HTERT RPE-1 (cell line): ENCODE measurements around the gene SNRK.

Experiments used
- in situ Hi-C: fragments of 300-500 bp; cut with MboI; formaldehyde crosslinking; loops from 4 replicates; pipeline ENCODE4 v1.14.3; 2020; ENCODE audit warnings: low sequenced_read_pairs

The SNRK gene

DNA sequence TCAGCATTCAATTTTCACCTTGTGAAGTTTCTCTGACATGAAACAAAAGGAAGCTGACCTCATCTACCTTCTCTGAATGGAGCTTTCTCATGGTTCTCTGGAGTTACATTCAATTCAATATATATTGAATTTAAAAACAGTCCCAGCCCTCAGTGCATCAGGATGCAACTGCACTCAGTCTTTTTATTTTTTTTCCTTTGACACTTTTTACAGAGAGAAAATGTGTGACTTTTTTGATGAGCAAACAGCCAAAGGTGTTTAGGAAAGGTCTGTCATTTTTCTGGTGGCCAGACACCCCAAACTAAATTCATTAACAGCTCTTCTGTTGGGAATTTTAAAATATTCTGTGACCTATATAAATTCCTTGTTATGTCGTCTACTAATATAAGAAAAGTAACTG is 19.3 kb upstream of the SNRK start:
- in situ Hi-C loops, result no loop called here

DNA sequence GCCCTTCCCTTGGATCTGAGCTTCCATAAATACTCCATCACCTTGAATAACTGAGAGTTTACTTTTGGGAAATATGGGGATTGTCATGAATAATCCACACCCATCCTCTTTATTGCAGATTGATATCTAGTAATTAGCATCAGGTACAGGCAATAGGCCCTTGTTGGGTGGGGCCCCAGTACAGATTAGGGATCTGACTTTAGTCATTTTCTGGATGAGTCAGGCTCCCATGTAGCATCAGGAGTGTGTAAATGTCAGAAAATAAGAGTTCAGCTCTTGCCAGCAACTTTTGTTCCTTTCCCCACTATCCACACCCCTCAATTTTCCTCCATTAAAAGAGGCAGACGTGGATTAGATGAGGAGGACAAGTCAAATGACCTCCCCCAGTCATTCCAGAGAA is 17.7 kb upstream of the SNRK start:
- in situ Hi-C loops, result no loop called here

- in situ Hi-C loops, result no loop called here
These were observed 16.3 kb upstream of the SNRK start for GRCh38 chr3:43270078-43270477.

DNA sequence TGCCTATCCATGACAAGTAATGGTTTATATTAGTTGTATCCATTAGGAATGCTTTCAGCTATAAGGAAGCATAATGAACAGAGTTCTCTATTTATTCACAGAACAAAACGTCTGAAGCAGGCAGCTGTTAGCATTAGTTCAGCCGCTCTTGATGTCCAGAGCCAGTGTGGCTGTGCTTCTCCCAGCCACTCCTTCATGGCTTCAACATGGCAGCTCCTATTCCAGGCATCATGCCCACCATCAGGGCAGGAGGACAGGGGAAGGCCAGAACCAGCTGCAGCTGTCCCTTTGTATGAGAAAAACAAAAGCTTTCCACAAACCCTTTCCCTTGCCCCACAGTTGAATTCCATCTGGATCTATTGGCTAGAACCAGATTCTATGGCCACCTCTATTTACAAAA is 12.9 kb upstream of the SNRK start:
- in situ Hi-C loops, result no loop called here

DNA sequence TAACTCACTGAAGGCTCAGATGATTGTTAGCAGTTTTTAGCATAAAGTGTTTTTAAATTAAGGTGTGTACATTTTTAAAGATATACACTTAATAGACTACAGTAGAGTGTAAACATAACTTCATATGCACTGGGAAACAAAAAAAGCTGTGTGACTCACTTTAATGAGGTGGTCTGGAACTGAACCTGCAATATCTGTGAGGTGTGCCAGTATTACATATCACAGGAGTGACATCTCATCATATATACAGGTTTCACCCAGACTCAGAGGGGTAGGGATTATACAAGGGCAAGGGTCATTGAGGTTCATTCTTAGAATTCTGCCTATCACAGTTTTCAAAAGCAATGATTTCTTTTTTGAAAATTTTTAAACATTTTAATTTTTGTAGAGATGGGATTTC is 7.3 kb upstream of the SNRK start:
- in situ Hi-C loops, result no loop called here

DNA sequence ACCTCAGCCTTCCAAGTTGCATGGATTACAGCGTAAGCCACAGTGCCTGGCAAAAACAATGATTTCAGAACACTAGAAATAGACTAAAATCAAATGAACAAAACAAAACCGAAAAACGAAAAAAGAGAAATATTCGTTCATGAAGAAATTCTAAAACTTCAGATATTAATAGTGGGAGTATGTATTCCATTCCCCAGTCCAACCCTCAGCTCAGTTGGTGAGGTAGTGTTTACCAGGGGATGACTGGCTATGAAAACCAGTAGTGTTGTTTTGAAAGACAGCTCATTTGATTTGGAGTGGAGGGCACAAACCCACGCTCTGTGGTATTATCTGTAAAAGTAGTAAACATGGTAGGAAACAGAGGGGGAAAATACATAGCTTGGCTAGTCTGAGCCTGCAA is 6.8 kb upstream of the SNRK start:
- in situ Hi-C loops, result no loop called here

GRCh38 chr3:43281020-43281419 is 5.3 kb upstream of the SNRK start:
- in situ Hi-C loops, result no loop called here

- in situ Hi-C loops, result no loop called here
These were observed 2.2 kb upstream of the SNRK start for GRCh38 chr3:43284171-43284570.

DNA sequence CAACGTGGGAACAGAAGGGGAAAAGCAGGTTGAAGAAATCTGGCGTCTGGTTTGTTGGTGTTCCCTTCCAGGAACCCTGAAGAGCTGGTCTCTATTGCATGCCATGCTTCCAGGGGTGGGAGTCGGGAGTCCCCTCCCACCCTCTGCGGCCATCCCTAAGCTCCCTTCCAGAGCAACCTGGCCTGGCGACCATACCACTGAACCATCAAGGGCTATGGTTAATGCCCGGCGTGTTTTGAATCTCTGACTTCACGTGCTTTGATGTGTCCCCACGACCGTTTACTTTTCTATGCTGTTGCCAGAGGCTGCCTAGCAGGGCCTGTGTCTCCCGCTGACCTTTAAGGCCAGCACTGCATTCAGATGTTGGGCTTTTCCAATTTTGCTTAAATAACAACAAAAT is 696 bp upstream of the SNRK start:
- in situ Hi-C loops, result no loop called here

GRCh38 chr3:43286841-43287499 is 630 bp downstream of the SNRK start:
- in situ Hi-C loops, result no loop called here

DNA sequence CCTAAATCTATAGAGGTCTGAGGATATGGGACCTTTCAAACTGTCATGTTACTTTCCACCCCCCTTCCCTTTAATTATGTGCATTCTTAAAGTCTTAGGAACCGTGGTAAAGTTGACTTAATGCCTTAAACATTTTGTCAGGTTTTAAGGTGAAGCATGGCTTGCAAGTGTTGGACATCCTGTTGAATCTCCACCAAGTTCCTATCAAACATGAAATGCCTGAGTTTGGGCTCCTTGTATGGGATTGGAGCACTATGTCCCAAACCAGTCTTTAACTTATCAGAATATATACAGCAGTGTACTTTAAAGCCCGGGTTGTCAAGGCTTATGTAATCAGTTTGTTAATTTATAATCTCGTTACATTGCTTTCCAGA is 1.1 kb downstream of the SNRK start:
- in situ Hi-C loops, result no loop called here

DNA sequence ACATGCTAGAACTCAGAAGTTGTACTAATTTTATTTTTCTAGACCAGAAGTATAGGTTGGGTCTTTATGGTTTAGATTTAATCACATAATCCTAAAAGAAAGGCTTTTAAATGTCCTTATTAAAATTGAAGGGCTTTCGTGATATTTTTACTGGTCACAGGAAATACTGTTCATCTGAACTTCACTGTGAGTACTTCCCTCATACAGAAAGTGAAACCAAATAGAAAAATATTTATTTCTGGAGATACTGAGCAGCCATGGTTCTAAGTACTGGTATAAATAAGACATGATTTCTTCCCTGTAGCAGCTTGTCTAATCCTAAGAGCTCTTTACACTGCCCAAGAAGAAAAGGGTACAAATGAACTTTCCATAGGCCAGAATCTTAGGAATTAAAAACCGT is 2.0 kb downstream of the SNRK start:
- in situ Hi-C loops, result no loop called here

DNA sequence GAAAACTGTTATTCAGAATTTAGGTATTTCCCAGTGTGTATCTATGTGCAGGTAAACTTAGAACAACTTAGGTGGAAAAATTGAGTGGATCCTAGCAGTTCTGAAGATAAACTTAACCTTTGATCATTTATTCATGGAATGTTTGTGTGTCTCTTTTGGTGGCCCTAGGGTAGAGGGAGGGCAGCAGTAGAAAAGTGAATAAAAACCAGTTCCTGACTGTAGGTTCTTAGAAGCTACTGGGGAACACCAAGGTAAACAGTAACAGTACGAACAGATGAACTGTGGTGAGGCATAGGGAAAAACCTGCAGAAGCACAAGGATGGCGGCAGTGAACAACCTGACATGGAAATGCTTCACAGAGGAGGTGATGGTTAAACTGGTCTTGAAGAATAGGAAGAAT is 2.5 kb downstream of the SNRK start:
- in situ Hi-C loops, result no loop called here

- in situ Hi-C loops, result no loop called here
These were observed 3.1 kb downstream of the SNRK start for GRCh38 chr3:43289401-43289800.

DNA sequence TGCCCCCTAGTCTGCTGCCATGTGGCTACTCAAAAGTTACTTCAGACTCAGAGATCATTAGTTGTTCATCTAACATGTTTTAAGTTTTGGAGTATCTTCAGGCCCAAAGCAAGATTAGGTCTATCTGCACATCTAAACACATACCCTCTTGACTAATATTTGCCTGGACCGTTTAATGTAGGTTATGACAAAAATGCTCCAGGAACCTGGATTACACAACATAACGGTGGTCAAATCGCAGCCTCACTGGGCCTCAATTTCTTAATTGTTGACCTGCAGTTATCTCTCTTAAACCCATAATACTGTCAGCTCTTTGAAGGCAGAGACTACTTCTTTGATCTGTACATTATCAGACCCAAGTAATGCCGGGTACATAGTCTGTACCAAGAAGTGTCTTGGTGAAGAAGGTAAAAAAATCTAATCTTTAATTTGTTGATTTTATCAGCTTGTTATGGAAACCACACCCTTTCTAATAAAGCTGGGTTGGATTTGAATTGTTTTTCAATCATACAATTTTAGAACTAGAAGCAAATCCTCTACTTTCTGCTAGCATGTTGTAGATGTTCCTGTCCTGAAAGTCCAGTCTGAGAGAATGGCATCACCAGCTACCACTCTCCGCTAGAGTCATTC is 3.6 kb downstream of the SNRK start:
- in situ Hi-C loops, result no loop called here

DNA sequence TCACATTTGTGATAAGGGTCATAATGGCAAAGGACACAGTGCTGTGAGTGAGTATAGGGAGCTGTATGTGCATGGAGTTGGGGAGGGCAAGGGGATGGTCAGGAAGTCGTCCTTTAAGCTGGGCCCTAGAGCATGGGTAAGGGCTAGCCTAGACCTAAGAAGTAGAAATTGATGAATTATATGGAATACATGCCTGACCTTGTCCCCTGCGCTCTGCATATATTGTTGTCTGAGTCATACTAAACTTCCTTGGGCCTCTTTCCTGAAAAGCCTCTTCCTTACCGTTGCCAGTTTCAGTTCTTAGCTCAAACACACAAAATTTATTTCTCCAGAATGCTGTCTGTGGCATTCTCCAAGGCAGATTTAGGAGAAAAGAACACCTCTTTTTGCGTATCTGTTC is 4.6 kb downstream of the SNRK start:
- in situ Hi-C loops, result no loop called here

DNA sequence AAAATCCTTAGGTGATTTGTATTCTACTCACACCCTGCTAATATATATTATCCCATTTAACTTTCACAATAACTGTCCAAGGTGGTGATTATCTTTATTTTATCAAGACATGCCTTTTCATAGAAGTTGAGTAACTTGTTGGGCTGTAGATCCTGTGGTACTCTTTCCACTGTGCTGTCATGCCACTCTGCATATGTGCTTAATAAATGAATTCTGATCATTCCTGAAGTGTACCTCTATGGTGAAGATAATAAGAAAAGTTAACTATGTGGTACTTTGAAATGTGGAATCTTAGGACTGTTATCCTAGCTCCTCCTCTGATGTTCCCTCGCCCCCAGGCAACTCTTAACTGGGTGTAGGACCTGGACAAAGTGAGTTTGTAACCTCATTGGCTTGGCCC is 5.2 kb downstream of the SNRK start:
- in situ Hi-C loops, result no loop called here

- in situ Hi-C loops, result no loop called here
These were observed 8.6 kb downstream of the SNRK start for GRCh38 chr3:43294975-43295374.

- in situ Hi-C loops, result no loop called here
These were observed 10.2 kb downstream of the SNRK start for GRCh38 chr3:43296565-43296964.

DNA sequence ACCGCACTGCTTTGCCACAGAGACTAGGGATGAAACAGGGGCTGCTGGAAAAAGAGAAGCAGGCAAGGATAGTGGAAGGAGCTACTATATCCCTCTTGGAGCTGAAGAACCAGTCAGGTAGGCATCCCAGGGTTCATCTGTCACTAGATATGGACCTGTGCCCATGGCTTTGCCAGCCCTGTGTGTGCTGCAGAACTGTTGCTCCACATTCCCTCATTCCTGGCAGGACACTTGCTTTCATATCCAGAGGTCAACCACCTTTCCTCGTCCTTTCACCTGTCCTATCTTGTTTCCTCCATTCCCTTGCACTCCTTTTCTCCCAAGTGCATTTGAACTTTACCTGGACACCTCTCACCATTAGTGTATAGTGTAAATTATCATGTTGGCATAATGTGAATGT is 12.0 kb downstream of the SNRK start:
- in situ Hi-C loops, result no loop called here

DNA sequence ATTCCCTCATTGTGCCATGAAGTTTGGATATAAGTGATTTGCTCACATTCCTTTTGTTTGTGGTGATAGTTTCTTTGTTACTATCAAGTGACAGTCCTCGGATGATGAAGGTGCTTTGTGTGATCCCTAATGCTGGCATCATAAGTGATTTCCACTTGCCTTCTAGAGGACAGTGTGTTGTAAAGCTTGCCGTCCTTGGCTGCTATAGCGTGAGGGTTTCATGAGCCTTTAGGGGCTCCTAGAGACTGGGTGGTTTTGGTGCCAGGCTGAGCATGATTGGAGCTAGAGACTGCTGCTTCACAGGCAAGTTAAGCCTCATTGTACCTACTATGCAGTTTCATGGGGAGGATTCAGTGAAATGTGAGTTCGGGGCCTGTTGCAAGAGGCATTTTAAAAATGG is 12.4 kb downstream of the SNRK start:
- in situ Hi-C loops, result no loop called here

DNA sequence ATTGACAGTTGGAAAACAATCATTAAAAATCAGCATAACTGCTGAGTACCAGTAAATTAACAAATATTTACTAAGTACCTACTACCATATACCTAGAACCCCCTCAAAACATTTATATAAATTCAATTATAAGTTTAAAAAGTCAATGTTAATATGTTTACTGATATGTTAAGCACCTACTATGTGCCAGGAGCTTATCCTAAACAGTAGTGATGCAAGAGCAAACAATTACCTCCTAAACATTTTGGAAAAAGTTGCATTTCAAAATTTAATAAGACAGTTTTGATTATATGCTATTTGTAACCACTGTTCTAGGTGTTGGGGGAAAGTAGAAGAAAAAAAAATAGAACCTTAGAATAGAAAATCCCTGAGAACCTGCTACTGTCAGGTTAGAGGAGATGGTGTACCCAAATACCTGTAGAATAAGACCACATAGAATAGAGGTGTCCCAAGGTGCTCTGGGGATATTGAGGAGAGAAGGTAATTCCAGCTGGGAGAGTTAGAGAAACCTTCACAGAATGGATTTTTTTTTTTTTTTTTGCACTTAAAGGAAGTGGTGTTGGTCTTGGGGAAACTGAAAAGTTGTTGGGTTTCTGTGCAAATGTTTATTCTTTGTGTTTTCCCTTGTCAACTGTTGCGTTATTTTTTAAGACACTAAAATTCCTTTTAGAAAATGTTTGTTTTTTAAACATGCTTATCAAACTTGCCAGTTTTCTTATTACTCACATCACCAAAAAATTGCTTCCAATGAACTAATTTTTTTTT is 16.0 kb downstream of the SNRK start:
- in situ Hi-C loops, result no loop called here
